NCI-H2171 (cell line): ENCODE measurements around the gene CHRNA4.
"Not testable (repeated sequence)": the region's sequence is repeated elsewhere in the genome, so short reads cannot be mapped to it uniquely, and the experiment has no call there.

Source experiments
- DNase-seq: peaks from one replicate; lab custom pipeline; 2025; lab: John Stamatoyannopoulos, UW

The CHRNA4 gene

GRCh38 chr20:63348828-63349515 lies 12.2 kb downstream of the CHRNA4 start:
- DNase-seq = no peak

GRCh38 chr20:63347950-63348827 lies 13.0 kb downstream of the CHRNA4 start:
- no peak for DNase-seq

DNA sequence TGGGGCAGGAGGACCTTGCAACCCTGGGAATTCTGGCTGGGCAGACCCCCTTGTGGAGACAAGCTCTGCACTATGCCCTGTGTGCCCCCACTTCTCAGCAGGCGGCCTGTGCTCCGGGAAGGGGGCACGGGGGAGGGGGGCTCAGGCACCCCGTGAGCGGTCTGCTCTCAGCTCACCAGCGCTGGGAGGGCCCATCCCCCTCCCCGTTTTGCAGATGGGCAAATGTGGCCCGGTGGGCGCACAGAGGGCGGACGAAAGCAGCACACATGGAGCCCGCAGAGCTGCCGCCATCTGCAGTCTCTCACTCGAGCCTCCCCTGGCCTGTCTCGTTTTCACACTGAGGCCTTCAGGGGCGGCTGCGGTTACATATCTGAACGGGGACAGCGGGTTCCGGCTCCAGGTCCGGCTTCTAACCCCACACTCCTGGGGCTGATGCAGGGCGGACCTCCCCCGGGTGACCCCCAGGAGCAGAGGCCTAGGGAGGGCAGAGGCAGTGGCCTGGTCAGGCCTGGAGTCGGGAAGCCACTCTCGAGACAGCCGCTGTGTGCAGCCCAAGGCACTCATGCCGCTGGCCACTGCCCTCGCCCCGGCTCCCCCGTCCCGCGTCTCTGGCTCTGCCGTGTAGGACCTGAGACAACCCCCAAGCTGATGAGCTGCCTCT lies 13.9 kb downstream of the CHRNA4 start:
- DNase-seq = no peak

GRCh38 chr20:63346131-63347080 lies 14.7 kb downstream of the CHRNA4 start:
- no peak for DNase-seq

GRCh38 chr20:63345328-63346100 lies 15.6 kb downstream of the CHRNA4 start:
- no peak for DNase-seq

DNA sequence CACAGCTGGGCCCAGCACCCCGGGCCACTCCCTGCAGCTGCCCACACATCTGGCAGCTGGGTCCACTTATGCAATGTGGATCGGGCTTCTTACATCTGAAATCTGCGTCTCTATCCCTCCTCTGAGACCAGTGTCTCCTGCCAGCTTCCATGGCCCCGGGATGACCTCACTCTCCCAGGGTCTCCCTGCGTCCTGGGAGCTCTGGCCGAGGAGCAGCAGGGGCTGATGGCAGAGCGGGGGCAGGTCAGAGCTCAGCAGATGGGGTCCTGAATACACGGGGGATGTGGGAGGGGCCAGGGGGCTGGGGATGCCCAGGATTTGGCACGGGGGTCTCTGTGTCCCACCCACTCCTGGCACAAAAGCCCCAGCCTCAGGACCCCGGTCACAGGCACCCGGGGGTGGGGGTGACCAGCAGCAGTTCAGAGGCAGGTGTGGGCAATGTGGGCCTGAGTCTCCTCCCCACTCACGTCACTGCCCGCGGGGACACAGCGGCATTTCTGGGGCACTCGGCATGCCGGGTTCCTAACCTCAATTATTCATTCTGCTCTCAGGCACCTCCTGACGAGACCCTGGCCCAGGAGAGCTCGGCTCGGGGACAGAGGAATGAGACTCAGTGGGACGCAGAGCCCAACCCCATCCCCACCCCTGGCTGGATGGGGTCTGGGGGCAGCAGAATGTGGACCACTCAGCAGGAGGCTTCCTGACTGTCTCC lies 16.4 kb downstream of the CHRNA4 start:
- no peak for DNase-seq

DNA sequence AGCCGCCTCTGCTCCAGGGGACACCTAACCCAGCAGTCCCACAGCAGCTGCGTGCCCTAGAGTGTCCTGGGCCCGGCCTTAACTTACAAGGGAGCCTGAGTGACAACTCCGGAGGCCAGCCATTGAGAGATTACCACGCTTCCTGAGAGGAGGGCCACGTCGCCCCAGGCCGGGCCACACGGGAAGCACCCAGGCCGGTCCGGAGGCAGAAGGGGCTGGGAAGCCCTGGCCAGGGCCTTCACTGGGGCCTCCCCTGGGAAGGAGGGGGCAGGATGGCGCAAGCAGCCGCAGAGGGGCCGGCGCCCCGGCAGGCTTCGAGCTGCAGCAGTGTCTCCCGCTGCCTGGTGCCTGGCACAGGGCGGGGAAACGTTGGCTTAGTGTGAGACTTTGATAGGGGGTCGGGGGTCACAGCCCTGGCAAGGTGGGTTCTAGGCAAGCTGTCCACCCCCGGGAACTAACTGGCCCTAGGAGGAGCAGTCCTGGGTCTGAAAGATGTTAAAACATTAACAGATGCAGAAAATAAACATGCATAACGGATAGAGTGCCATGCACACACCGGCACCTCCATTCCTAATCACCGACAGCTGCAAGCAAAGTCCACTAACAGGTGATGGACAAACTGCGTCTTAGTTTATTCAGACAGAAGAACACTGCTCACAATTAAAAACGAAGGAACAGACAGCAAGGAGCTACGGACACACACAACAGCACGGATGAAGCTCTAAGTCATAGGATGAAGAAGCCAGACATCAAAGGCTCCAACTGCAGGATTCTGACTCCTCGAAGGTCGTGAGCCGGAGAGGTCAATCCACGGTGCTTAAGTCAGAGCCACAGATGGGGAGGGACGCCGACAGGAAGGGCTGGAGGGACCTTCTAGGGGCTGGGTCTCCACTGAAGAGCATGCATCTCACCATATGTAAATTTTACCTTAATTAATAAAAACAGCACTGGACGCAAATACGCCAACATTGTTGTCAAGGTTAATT lies 17.4 kb downstream of the CHRNA4 start:
- no peak for DNase-seq

- no peak for DNase-seq
These were observed 18.3 kb downstream of the CHRNA4 start for GRCh38 chr20:63342561-63343459.

GRCh38 chr20:63340158-63340688 lies 20.9 kb downstream of the CHRNA4 start:
- DNase-seq = not testable (repeated sequence)

DNA sequence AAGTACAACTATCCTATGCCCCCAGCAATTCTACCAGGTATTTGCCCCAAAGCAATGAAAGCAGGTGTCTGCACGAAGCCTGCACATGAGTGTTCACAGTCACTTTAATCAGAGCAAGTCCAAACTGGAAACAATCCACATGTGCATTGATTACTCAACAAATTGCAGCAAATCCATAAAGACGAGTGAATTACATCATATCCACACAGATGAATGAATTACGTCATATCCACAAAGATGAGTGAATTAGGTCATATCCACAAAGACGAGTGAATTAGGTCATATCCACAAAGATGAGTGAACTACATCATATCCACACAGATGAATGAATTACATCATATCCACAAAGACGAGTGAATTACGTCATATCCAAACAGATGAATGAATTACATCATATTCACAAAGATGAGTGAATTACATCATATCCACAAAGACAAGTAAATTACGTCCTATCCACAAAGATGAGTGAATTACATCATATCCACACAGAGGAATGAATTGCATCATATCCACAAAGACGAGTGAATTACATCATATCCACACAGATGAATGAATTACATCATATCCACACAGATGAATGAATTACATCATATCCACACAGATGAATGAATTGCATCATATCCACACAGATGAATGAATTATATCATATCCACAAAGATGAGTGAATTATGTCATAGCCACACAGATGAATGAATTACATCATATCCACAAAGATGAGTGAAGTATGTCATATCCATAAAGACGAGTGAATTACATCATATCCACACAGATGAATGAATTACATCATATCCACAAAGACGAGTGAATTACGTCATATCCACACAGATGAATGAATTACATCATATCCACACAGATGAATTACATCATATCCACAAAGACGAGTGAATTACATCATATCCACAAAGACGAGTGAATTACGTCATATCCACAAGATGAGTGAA lies 21.7 kb downstream of the CHRNA4 start:
- not testable (repeated sequence) for DNase-seq

DNA sequence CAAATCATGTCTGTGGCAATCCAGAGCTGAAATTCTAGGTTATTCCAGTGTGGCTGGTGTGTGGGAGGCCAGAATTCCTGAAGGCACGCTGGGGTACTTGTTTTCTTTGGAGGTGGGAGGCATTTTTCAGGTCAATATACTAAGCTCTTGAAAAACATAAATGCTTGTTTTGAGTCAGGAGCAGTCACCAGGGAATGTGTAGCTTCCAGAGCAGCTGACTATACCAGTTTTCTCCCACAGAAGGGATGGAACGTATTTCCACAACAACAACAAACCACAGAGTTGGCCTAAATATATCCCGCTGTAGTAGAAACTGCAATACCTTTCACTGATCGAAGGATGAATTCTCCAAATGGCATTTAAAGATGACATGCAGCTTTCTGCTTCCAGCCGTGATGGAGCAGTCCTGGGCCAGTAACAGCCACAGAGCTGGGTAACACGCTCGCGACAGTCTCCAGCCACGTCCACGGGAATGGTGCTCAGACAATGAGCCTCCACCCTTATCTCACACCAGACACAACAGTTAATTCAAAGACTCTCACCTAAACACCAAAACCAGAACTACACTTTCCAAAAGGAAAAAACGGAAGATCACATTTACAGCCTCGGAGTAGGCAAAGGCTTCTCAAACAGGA lies 23.2 kb downstream of the CHRNA4 start:
- DNase-seq = no peak

- DNase-seq = no peak
These were observed 24.9 kb downstream of the CHRNA4 start for GRCh38 chr20:63336232-63336752.

DNA sequence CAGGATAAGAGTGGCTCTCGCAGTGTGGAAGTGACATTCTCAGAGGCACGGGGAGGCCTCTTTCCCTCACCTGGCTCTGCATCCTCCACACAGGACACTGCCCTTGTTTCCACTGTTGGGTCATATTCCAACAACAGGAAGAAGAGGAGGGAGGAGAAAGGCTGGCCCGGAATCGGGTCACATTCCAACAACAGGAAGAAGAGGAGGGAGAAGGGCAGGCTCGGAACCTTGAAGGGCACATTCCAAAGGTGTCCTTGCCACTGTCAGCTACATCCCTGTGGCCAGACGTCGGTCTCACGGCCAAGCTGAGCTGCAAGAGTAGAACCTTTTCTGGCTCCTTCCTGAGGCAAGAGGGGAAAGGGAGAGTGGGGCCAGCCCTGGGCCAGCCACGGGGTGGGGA lies 25.4 kb downstream of the CHRNA4 start:
- DNase-seq = no peak

DNA sequence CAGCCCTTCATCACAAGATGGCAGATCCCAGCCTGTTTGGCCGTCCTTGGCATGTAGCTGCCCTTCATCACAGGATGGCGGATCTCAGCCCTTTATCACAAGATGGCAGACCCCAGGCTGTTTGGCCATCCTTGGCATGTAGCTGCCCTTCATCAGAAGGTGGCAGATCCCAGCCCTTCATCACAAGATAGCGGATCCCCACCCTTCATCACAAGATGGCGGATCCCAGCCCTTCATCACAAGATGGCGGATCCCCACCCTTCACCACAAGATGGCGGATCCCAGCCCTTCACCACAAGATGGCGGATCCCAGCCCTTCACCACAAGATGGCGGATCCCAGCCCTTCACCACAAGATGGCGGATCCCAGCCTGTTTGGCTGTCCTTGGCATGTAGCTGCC lies 26.1 kb downstream of the CHRNA4 start:
- DNase-seq = not testable (repeated sequence)

GRCh38 chr20:63334356-63334755 lies 26.8 kb downstream of the CHRNA4 start:
- no peak for DNase-seq
